Erythroblast (primary cell): ENCODE results near the gene MRM3.
"Not testable (repeated sequence)": the region's sequence is repeated elsewhere in the genome, so short reads cannot be mapped to it uniquely, and the experiment has no call there.

Source experiments
- DNase-seq, 2 experiments: peaks; one replicate each; lab custom pipeline; 2025; lab: John Stamatoyannopoulos, UW
- GATA1 ChIP-seq: IDR thresholded peaks from 2 replicates; pipeline ENCODE4 v1.6.1; 2011; ENCODE audit warnings: low read depth, mild to moderate bottlenecking, control low read depth, low read length, moderate library complexity
- POLR2A ChIP-seq: IDR thresholded peaks from 2 replicates; pipeline ENCODE4 v1.6.1; 2011; ENCODE audit warnings: mild to moderate bottlenecking, low read length

The MRM3 gene

DNA sequence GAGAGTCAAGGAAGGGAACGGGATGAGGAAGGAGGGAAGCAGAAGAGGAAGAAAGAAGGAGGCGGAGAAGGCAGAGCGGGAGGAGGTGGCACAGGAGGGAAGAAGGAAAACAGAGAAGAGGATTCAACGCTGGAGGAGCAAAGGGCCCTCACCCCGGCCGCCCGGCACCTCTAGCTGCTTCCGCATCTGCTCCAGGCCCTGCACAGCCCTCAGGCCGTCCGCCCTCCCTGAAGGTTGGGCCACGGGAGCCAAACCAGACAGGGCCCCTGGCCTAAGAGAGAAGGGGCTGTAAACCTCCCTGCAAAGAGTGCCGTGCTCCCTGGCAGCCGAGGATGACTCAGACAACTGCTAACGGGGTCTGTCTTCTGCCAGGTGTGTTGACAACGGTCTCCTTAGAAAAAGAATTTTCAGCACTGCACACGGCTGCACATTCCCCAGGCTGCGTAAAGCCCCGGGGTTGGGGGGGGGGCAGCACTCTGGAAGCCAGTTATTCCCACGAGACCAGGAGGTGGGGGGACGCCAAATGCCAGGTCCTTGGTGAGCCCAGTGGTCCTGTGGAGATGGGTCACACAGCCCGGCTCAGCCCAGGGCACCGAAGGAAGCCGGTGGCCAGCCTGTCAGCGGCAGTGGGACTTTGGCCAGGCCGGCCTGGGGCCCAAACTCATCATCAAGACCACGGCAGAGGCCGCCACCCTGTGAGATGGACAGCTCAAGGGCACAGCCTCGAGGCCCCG is 29.1 kb downstream of the MRM3 start:
- TF ChIP-seq GATA1 = no peak
- no peak for TF ChIP-seq POLR2A
- DNase-seq = no peak

DNA sequence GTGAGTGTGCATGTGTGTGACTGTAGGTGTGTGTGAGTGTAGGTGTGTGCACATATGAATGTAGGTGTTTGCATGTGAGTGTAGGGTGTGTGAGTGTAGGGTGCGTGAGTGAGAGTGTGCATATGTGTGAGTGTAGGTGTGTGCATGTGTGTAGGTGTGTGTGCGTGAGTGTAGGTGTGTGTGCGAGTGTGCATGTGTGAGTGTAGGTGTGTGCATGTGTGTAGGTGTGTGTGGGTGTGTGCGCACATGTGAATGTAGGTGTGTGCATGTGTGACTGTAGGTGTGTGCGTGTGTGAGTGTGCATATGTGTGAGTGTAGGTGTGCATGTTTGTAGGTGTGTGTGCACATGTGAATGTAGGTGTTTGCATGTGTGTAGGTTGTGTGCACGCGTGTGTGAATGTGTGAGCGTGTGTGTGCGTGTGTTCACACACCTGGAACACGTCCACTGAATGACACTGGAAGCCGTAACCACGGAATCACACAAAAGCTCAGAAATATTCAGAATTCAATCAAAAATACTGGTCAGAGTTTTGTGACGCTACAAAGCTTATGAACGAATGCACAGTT is 30.6 kb downstream of the MRM3 start:
- DNase-seq = no peak
- no peak for TF ChIP-seq GATA1
- no peak for TF ChIP-seq POLR2A

DNA sequence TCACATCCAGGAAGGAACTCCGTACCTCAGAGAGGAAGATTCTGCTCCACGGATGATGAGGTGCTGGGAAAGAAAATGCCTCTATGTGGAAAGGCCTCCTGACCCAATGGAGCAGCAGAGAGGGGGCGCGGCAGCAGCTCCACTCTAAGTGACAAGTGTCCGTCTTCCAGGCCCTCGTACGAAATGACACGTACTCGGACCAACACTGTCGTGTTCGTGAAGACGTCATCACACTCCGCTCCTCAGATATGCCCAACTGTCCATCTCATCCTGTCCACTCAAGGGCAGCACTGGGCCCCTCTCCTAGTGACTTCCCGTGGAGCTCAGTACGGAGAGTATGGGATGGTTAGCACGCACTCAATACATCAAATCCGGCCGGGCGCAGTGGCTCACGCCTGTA is 32.2 kb downstream of the MRM3 start:
- DNase-seq = no peak
- TF ChIP-seq POLR2A (no peak), GATA1 (no peak)

DNA sequence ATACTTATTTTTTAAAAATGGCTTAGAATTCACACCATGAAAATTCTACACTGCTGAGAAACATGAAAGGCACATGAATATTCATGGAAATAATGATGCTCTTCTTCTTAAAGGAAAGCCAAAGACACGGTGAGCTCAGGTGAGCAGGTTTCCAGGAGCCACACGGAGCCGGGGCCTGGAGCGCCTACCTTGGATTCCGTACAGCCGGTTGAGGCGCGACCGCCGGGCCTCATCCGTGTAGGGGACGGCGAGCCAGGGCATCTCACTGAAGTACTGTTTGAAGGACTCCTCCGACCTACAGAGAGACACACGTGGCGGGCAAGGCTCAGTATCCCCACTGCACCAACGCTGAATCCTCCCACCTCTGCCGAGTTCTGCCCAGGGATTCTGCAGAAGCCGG is 37.1 kb downstream of the MRM3 start:
- DNase-seq = no peak
- TF ChIP-seq GATA1 (no peak), POLR2A (no peak)

DNA sequence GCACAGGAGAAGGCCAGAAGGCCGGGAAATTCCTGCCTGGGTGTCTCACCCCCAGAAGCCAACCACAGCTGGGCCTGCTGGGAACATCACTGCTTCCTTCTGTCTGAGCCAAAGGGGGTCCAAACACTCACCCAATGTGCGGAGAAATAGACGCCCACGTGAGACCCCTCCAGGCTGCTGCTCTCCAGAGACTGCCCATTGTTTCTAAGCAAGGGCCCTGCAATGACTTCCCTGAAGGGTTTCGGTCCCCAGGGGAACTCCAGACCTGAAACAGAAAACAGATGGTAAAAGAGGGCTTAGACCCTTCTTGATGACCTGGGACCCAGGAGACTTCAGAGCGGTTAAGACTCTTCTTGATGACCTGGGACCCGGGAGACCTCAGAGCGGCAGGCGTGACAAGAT is 41.3 kb downstream of the MRM3 start:
- no peak for TF ChIP-seq POLR2A
- TF ChIP-seq GATA1 = no peak
- DNase-seq = no peak

DNA sequence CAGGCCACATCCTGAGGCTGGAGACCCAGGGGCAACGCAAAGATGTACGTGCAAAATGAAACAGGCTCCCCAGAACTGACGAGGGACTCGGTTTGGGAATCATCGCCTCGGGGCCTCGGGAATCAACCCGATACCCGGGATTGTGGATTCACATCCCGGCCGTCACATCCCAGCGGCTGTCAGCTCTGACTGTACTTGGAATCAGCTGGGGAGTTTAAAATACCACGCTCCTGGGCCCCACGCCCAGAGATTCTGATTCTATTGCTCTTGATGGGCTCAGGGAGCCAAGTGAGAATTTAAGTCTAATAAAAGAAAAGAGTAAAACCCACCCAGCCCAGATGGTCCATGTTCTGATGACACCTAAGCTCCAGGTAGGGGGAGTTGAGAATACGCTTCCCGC is 42.2 kb downstream of the MRM3 start:
- no peak for DNase-seq
- no peak for TF ChIP-seq POLR2A
- TF ChIP-seq GATA1 = no peak

DNA sequence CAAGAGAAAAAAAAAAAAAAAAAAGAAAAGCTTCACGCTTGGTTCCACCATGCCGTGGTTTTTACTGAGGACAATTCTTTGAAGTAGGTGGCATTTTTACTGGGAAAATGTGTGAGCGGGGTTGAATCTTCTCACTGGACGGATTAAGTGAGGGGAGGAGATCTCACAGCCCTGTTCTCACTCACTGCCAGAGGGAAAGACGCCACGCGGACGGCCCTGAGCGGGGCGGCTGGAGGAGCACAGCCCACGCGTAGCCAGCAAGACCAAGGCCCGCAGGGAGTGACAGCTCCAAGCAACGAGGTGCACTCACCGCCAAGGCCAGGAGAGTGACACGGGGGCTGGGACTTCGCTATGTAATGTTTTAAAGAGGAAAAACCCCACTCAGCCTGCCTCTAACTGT is 43.1 kb downstream of the MRM3 start:
- DNase-seq = no peak
- TF ChIP-seq GATA1 = no peak

DNA sequence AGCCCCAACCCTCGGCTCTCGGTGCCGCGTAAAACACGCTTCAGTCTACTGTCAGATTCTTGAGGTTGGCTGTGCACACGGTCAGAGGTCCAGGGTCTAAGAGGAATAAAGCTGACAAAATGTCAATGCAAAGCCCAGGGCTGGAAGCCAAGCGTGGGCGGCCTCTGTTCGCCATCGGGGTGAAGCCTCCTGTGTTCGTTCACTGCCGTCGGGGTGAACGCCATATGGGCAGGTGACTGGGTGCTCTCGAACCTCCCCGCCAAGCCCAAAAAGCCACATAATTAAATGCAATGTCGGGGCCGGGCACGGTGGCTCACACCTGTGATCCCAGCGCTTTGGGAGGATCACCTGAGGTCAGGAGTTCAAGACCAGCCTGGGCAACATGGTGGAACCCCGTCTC is 44.6 kb downstream of the MRM3 start:
- no peak for DNase-seq
- TF ChIP-seq GATA1 = no peak
- TF ChIP-seq POLR2A = no peak

DNA sequence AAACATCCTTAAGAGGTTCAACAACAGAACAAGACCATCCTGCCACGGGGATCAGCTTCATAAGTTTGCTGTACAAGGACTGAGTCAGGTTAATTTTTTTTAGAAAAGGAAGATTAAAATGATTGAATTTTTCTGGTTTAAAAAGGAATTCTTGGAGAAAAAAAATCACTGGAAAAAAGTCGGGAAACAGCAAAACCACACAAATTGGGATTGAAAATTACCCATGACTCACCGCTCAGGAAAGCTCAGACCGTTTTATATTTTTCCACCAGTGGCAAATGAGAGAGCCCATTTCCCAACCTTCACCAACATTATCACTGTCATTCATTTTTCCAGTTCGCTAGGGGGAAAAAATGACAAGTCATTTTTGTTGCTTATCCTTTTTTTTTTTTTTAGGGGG is 46.6 kb downstream of the MRM3 start:
- TF ChIP-seq POLR2A (no peak), GATA1 (no peak)
- DNase-seq = no peak

DNA sequence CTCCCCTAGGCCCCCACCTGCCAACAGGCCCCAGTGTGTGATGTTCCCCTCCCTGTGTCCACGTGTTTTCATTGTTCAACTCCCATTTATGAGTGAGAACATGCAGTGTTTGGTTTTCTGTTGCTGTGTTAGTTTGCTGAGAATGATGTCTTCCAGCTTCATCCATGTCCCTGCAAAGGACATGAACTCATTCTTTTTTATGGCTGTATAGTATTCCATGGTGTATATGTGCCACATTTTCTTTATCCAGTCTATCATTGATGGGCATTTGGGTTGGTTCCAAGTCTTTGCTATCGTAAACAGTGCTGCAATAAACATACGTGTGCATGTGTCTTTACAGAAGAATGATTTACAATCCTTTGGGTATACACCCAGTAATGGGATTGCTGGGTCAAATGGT is 47.5 kb downstream of the MRM3 start:
- DNase-seq = not testable (repeated sequence)

DNA sequence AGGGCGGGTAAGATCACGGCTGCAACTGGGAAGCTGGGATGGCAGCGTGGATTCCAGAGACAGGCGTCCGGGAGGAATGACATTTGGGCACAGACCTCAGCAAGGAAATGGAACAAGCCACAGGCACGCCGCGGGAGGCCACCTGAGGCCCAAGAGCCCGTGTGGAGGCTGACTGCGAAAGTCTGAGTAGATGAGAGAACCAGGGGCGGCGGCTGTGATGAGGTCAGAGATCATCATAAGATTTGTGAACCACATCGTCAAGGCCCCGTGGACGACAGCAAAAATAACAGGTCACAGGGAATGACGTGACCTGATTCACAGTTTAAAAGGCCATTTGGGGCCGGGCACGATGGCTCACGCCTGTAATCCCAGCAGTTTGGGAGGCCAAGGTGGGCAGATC is 48.2 kb downstream of the MRM3 start:
- TF ChIP-seq POLR2A = no peak
- no peak for TF ChIP-seq GATA1
- DNase-seq = no peak

DNA sequence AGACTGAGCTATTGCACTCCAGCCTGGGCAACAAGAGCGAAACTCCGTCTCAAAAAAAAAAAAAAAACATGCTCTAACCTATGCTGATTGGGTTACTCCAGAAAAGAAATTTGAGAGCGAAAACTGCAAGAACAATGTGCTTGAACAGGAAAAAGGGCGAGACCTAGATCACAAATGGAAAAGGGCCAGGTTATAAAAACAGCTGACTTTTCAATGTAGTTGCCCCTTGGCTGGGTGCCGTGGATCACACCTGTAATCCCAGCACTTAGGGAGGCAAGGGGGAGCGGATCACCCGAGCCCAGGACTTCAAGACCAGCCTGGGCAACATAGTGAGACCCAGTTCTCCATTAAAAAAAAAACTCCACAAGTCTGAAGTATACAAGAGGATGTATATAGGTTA is 48.8 kb downstream of the MRM3 start:
- TF ChIP-seq POLR2A (no peak), GATA1 (no peak)
- DNase-seq = no peak

DNA sequence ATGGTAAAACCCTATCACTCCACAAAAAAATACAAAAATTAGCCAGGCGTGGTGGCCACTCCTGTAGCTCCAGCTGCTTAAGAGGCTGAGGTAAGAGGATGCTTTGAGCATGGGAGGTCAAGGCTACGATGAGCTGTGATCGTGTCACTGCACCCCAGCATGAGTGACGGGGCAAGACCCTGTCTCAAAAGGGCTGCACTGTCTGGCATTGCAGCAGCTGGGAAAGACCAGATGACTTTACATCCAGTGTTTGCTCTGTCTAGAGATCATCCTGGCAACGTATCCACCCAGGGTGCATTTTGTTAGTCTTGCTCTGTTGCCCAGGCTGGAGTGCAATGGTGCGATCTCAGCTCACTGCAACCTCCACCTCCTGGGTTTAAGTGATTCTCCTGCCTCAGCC is 52.0 kb downstream of the MRM3 start:
- TF ChIP-seq POLR2A (no peak), GATA1 (no peak)
- DNase-seq = no peak

DNA sequence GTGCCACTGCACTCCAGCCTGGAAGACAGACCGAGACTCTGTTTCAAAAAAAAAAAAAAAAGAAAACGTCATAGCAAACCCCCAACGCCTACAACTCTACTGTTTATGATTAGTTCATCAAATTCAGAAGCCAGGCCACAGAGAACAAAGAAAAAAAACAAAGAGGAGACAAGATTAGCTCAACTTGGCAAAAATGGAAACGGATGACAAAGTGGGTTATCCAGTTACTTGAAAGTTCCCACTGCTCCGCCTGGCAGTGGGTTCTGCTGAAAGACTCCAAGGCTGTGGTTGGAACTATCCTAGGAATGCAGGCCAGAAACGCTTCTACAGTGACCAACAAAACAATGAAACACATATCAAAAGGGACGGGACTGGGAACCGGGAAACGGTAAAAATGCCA is 53.1 kb downstream of the MRM3 start:
- TF ChIP-seq POLR2A (no peak), GATA1 (no peak)
- no peak for DNase-seq

DNA sequence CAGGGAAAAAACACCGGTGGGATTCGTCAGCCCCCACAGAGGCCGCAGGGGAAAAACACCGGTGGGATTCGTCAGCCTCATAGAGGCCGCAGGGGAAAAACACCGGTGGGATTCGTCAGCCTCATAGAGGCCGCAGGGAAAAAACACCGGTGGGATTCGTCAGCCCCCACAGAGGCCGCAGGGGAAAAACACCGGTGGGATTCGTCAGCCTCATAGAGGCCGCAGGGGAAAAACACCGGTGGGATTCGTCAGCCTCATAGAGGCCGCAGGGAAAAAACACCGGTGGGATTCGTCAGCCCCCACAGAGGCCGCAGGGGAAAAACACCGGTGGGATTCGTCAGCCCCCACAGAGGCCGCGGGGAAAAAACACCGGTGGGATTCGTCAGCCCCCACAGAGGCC is 53.6 kb downstream of the MRM3 start:
- not testable (repeated sequence) for DNase-seq
